CD14-positive monocyte (primary cell): ENCODE data around the gene CLEC14A. TPM values are rescaled to one million over a fixed set of nuclear protein-coding genes. Genes with fewer than 3 reads are reported as not detected.

Source experiments
- DNase-seq, 3 donors: peaks; one replicate each; pipeline ENCODE4 v3.0.0-alpha.2; 2011 to 2022
- H2AFZ ChIP-seq: 2 replicates; pipeline ENCODE4 v1.6.0; 2012; ENCODE audit warnings: mild to moderate bottlenecking, low read depth, low read length, inconsistent platforms; ENCODE audit not compliant: insufficient read depth, poor library complexity, severe bottlenecking
- H3K27ac ChIP-seq, 2 donors: 1 replicate in 1 of 2; 2 replicates in 1 of 2; pipeline ENCODE4 v1.5.1; 2012 to 2013; ENCODE audit warnings: low read length in 2 of 2, control low read depth in 1 of 2, inconsistent platforms in 1 of 2, low read depth in 1 of 2, mild to moderate bottlenecking in 1 of 2
- H3K27me3 ChIP-seq, 2 donors: one replicate each; pipeline versions ENCODE4 v1.6.0 to v1.6.1; 2011 to 2013; ENCODE audit warnings: low read length in 2 of 2; ENCODE audit not compliant: control insufficient read depth in 2 of 2, insufficient read depth in 2 of 2
- H3K36me3 ChIP-seq, 2 donors: replicated peaks in 1 of 2; 1 replicate in 1 of 2; 2 replicates in 1 of 2; pipeline versions ENCODE4 v1.5.1 to v1.6.1; 2012 to 2013; ENCODE audit warnings: low read length in 2 of 2, control low read depth in 1 of 2, inconsistent platforms in 1 of 2, mild to moderate bottlenecking in 1 of 2; ENCODE audit not compliant: insufficient read depth in 2 of 2, control insufficient read depth in 1 of 2
- H3K4me1 ChIP-seq, 2 donors: 1 replicate in 1 of 2; 2 replicates in 1 of 2; pipeline versions ENCODE4 v1.5.1 to v1.6.1; 2012 to 2013; ENCODE audit warnings: low read length in 2 of 2, control low read depth in 1 of 2, inconsistent platforms in 1 of 2, mild to moderate bottlenecking in 1 of 2, moderate library complexity in 1 of 2; ENCODE audit not compliant: insufficient read depth in 2 of 2, control insufficient read depth in 1 of 2
- H3K4me2 ChIP-seq: replicated peaks from 2 replicates; pipeline ENCODE3; 2012; ENCODE audit warnings: low read length, moderate library complexity, mild to moderate bottlenecking; ENCODE audit not compliant: poor library complexity, severe bottlenecking; ENCODE audit errors: extremely low read depth
- H3K4me3 ChIP-seq, 3 experiments: fragments of 200-600 bp in 1 of 3; sonication (generic) in 1 of 3; replicated peaks in 1 of 3; 1 replicate in 2 of 3; 2 replicates in 1 of 3; pipeline ENCODE4 v1.5.1; 2011 to 2013; ENCODE audit warnings: low read length in 3 of 3, mild to moderate bottlenecking in 3 of 3, control low read depth in 2 of 3, low read depth in 2 of 3, inconsistent platforms in 1 of 3, moderate library complexity in 1 of 3
- H3K79me2 ChIP-seq: 2 replicates; pipeline ENCODE4 v1.6.0; 2012; ENCODE audit warnings: mild to moderate bottlenecking, control low read depth, inconsistent platforms, low read length, moderate library complexity; ENCODE audit not compliant: insufficient read depth
- H3K9ac ChIP-seq: 2 replicates; pipeline ENCODE4 v1.6.0; 2017; ENCODE audit warnings: low read length, mild to moderate bottlenecking; ENCODE audit not compliant: insufficient read depth, poor library complexity, severe bottlenecking
- H3K9me3 ChIP-seq, 2 donors: replicated peaks in 1 of 2; 1 replicate in 1 of 2; 2 replicates in 1 of 2; pipeline versions ENCODE4 v1.5.1 to v1.6.1; 2012 to 2013; ENCODE audit warnings: low read length in 2 of 2, control low read depth in 1 of 2; ENCODE audit not compliant: control insufficient read depth in 1 of 2, insufficient read depth in 1 of 2
- H4K20me1 ChIP-seq: 2 replicates; pipeline ENCODE4 v1.6.0; 2012; ENCODE audit warnings: mild to moderate bottlenecking, low read length, control low read depth, moderate library complexity; ENCODE audit not compliant: insufficient read depth
- H3K27ac Mint-ChIP-seq, 7 donors: one replicate each; pipeline ENCODE4 v1.8.0; 2020; ENCODE audit warnings: mild to moderate bottlenecking in 7 of 7, mixed read lengths in 7 of 7, moderate library complexity in 6 of 7, inconsistent platforms in 2 of 7
- H3K27me3 Mint-ChIP-seq, 3 donors: one replicate each; pipeline ENCODE4 v1.8.0; 2021 to 2022; ENCODE audit warnings: low read depth in 3 of 3, mild to moderate bottlenecking in 3 of 3, mixed read lengths in 3 of 3, moderate library complexity in 3 of 3, inconsistent platforms in 1 of 3
- H3K36me3 Mint-ChIP-seq, 2 donors: one replicate each; pipeline ENCODE4 v1.8.0; 2020; ENCODE audit warnings: mixed read lengths in 2 of 2, inconsistent platforms in 1 of 2, mild to moderate bottlenecking in 1 of 2
- H3K4me1 Mint-ChIP-seq: one replicate; pipeline ENCODE4 v1.8.0; 2020; ENCODE audit warnings: mild to moderate bottlenecking, mixed read lengths
- H3K4me3 Mint-ChIP-seq, 2 donors: one replicate each; pipeline ENCODE4 v1.8.0; 2020; ENCODE audit warnings: mild to moderate bottlenecking in 2 of 2, mixed read lengths in 2 of 2, moderate library complexity in 1 of 2
- H3K9me3 Mint-ChIP-seq, 7 donors: one replicate each; pipeline ENCODE4 v1.8.0; 2020 to 2022; ENCODE audit warnings: mixed read lengths in 7 of 7, mild to moderate bottlenecking in 6 of 7, moderate library complexity in 6 of 7, inconsistent platforms in 2 of 7
- CTCF ChIP-seq: fragments of 200-600 bp; IDR thresholded peaks from one replicate; pipeline ENCODE4 v1.8.0; 2022; ENCODE audit warnings: antibody characterized with exemption, mild to moderate bottlenecking
- WGBS: methylation state at CpG from one replicate; pipeline ENCODE4 v1.1.5; 2013; ENCODE audit warnings: missing lambda C conversion rate; ENCODE audit not compliant: insufficient coverage; 5-methylcytosine and 5-hydroxymethylcytosine counted together
- intact Hi-C, 2 donors: fragments of 100-400 bp; cut with micrococcal nuclease; formaldehyde crosslinking; loops; one replicate each; pipeline versions ENCODE4 v1.15.0 to v1.15.1; 2023
- polyA plus RNA-seq, 3 donors: library from polyadenylated mRNA; depleted of rRNA in 1 of 3; unstranded in 2 of 3; stranded (reverse) in 1 of 3; fragments of 300-500 nt in 2 of 3; fragments of >200 nt in 1 of 3; fragmentation: Illumina TruSeq in 2 of 3; gene quantifications; 1 replicate in 2 of 3; 2 replicates in 1 of 3; pipeline ENCODE4 v1.2.3, GENCODE V29; 2012 to 2021

The CLEC14A gene
- polyA plus RNA-seq, 3 donors = not detected

GRCh38 chr14:38248321-38249028 lies 7.4 kb downstream of the CLEC14A start:
- WGBS = no CpG with 5 or more reads among the region's 3 CpGs
- H3K36me3 ChIP-seq = no peaks in the 10 kb centered on the region
- no peak overlapping the region for H3K4me3 ChIP-seq
- no peaks in the 10 kb centered on the region for H3K4me1 ChIP-seq
- H3K27me3 ChIP-seq = peaks cover 0 to 3% of the 10 kb centered on the region in 2 donors
- H3K27ac ChIP-seq = no peak overlapping the region
- Mint-ChIP-seq H3K4me3 (no peak overlapping the region), H3K4me1 (no peaks in the 10 kb centered on the region), H3K27me3 (peaks cover 2 to 8% (median 7%) of the 10 kb centered on the region in 3 donors), H3K27ac (no peak overlapping the region), H3K36me3 (no peaks in the 10 kb centered on the region), H3K9me3 (no peaks in the 10 kb centered on the region)
- intact Hi-C loops = no loop called here
- H4K20me1 ChIP-seq = no peaks in the 10 kb centered on the region
- no peak overlapping the region for H3K4me2 ChIP-seq
- no peaks in the 10 kb centered on the region for H3K9me3 ChIP-seq
- DNase-seq = no peak
- no peak for TF ChIP-seq CTCF
- H2AFZ ChIP-seq = no peak overlapping the region
- no peak overlapping the region for H3K9ac ChIP-seq
- no peaks in the 10 kb centered on the region for H3K79me2 ChIP-seq

GRCh38 chr14:38243696-38244240 lies 12.1 kb downstream of the CLEC14A start:
- H3K36me3 Mint-ChIP-seq = no peaks in the 10 kb centered on the region
- no peak for DNase-seq
- H3K9ac ChIP-seq = no peak overlapping the region
- TF ChIP-seq CTCF = no peak
- intact Hi-C loops = no loop called here
- H3K4me1 ChIP-seq = no peaks in the 10 kb centered on the region
- H4K20me1 ChIP-seq = no peaks in the 10 kb centered on the region
- WGBS = no CpG with 5 or more reads among the region's 1 CpG
- H3K36me3 ChIP-seq = no peaks in the 10 kb centered on the region
- H3K27me3 ChIP-seq = no peaks in the 10 kb centered on the region
- no peaks in the 10 kb centered on the region for H3K4me1 Mint-ChIP-seq
- H3K27ac ChIP-seq = no peak overlapping the region
- no peak overlapping the region for H3K27ac Mint-ChIP-seq
- H3K27me3 Mint-ChIP-seq = peaks cover 0 to 4% (median 0%) of the 10 kb centered on the region in 3 donors
- no peak overlapping the region for H3K4me3 Mint-ChIP-seq
- peaks cover 0 to 4% (median 0%) of the 10 kb centered on the region in 7 donors for H3K9me3 Mint-ChIP-seq
- no peak overlapping the region for H3K4me3 ChIP-seq
- no peaks in the 10 kb centered on the region for H3K79me2 ChIP-seq
- H2AFZ ChIP-seq = no peak overlapping the region
- no peaks in the 10 kb centered on the region for H3K9me3 ChIP-seq
- no peak overlapping the region for H3K4me2 ChIP-seq
